Measurements from ENCODE around the gene DDA1.

DNA sequence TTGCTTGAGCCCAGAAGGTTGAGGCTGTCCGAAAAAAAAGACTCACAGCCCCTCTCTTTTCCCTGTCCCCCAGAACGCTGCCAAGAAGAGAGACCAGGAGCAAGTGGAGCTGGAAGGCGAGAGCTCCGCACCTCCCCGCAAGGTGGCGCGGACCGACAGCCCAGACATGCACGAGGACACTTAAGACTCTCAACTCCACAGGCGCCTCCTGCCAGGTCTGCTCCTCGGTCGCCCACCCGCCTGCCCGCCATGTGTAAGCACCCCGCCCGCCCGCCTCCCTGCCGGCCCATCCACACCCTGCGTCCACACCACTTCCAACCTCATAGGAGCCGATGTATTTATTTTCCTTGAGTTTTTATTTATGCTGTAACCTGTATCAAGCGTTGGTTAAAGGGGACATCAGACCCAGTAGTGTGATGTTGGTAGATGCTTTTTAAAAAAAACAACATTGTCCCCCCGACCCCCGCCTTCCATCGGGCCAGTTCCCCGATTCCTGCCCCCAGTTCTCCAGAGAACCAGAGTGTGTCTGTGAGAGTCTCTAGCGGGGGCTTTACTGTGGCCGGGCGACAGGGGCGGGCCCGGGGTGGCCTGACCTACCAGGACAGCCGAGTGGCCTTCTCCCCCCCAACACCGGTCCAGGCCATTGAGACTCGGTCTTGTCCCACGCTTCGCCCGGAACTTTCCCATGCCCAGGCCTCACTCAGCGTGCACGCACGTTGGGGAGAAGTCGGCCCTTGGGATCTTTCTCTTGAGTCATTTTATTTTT, 10.3 kb downstream of the DDA1 start:
- no peak for TF ChIP-seq EZH2phosphoT487 (IDR thresholded peaks at IDR 0.05; ENCODE audit: low read depth, severe bottlenecking, unreplicated experiment)
- TF ChIP-seq, protein P1, sequence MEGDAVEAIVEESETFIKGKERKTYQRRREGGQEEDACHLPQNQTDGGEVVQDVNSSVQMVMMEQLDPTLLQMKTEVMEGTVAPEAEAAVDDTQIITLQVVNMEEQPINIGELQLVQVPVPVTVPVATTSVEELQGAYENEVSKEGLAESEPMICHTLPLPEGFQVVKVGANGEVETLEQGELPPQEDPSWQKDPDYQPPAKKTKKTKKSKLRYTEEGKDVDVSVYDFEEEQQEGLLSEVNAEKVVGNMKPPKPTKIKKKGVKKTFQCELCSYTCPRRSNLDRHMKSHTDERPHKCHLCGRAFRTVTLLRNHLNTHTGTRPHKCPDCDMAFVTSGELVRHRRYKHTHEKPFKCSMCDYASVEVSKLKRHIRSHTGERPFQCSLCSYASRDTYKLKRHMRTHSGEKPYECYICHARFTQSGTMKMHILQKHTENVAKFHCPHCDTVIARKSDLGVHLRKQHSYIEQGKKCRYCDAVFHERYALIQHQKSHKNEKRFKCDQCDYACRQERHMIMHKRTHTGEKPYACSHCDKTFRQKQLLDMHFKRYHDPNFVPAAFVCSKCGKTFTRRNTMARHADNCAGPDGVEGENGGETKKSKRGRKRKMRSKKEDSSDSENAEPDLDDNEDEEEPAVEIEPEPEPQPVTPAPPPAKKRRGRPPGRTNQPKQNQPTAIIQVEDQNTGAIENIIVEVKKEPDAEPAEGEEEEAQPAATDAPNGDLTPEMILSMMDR (IDR thresholded peaks at IDR 0.05; ENCODE audit: poor library complexity) = no peak
- no peak for TF ChIP-seq EZH2 (IDR thresholded peaks at IDR 0.05; ENCODE audit: borderline replicate concordance)

All from hepatocyte (in vitro differentiated cells).